ENCODE measurements around the gene NLRP12. TPM values are rescaled to one million over a fixed set of nuclear protein-coding genes. Genes with fewer than 3 reads are reported as not detected.
"Not testable (repeated sequence)": the region's sequence is repeated elsewhere in the genome, so short reads cannot be mapped to it uniquely, and the experiment has no call there.

NLRP12 gene
- polyA plus RNA-seq, 6 donors from 2014 or later = 0.06 to 0.13 (median 0.11) TPM; not detected in 1

- peaks cover 0 to 8% (median 5%) of the 10 kb centered on the region in 3 donors for H3K27me3 Mint-ChIP-seq
- peaks cover 28 to 53% (median 42%) of the 10 kb centered on the region in 3 donors for H3K4me1 Mint-ChIP-seq
- peaks cover 0 to 8% of the 10 kb centered on the region in 2 donors for H3K36me3 Mint-ChIP-seq
- DNase-seq (peak; percentile 61), ATAC-seq (ENCODE audit: low read depth in 2 of 2) (peak; percentile 5 to 16)
- H3K9me3 Mint-ChIP-seq = no peaks in the 10 kb centered on the region
- peak overlapping the region; percentile 88 to 98 (median 95) for H3K4me3 Mint-ChIP-seq
- peak overlapping the region; percentile 100 for H3K27ac Mint-ChIP-seq
Measured at GRCh38 chr19:53865918-53866864, 42.1 kb upstream of the NLRP12 start.

DNA sequence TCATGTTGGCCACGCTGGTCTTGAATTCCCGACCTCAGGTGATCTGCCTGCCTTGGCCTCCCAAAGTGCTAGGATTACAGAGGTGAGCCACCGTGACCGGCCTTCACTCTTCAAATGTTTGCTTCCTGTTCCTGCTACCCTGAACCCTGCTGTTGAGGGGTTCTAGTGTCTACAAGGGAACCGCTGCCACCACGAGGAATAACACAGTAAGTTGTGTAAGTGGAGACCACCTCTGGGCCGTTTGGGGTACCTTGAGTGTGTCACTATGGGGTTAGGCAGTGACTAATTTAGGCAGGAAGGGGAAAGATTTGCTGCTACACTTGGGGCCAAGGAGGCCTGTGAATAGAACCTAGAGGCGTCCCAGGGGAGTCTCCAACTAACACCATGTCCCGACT lies 41.4 kb upstream of the NLRP12 start:
- ATAC-seq (ENCODE audit: low read depth in 2 of 2) = no peak
- peak overlapping the region; percentile 97 to 100 (median 100) for H3K27ac Mint-ChIP-seq
- H3K4me3 Mint-ChIP-seq = peak overlapping the region; percentile 47 to 98 (median 78)
- H3K27me3 Mint-ChIP-seq = peaks cover 0 to 8% (median 5%) of the 10 kb centered on the region in 3 donors
- peaks cover 23 to 47% (median 35%) of the 10 kb centered on the region in 3 donors for H3K4me1 Mint-ChIP-seq
- peaks cover 0 to 8% of the 10 kb centered on the region in 2 donors for H3K36me3 Mint-ChIP-seq
- H3K9me3 Mint-ChIP-seq = no peaks in the 10 kb centered on the region
- DNase-seq = no peak

DNA sequence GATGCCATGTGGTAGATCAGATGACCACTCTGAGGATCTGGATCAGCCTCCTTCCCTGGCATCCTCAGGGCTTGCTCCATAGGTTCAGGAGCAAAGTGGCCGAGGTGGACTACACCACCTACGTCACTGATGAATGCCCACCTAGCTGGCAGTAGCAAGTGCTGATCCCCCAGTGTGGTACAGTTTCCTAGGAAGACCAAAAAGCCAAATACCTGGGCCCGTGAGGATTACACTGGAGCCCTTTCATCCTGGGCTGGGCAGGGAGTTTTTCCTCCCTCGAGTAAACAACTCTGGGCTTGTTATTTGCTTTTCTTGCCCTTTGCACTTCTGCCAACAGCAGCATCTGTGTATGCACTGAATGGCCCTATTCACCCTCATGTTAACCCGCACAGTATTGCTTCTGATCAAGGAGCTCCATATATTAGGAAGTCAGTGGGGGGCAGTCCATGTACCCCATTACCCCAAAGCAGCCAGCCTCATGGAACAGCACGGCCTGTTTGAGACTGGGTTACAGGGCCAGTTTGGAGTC lies 40.3 kb upstream of the NLRP12 start:
- Mint-ChIP-seq H3K27me3 (peaks cover 0 to 8% (median 5%) of the 10 kb centered on the region in 3 donors), H3K27ac (peak overlapping the region in 3 of 6 donors; percentile 6 to 78 (median 42)), H3K36me3 (peaks cover 0 to 8% of the 10 kb centered on the region in 2 donors), H3K4me3 (peak overlapping the region in 3 of 8 donors; percentile 21 to 71 (median 37)), H3K4me1 (peaks cover 21 to 41% (median 29%) of the 10 kb centered on the region in 3 donors), H3K9me3 (no peaks in the 10 kb centered on the region)
- DNase-seq (no peak), ATAC-seq (ENCODE audit: low read depth in 2 of 2) (no peak)

- ATAC-seq (ENCODE audit: low read depth in 2 of 2) (no peak), DNase-seq (no peak)
- Mint-ChIP-seq H3K27ac (no peak overlapping the region), H3K4me1 (peaks cover 9 to 15% (median 12%) of the 10 kb centered on the region in 3 donors), H3K36me3 (peaks cover 0 to 8% of the 10 kb centered on the region in 2 donors), H3K4me3 (no peak overlapping the region), H3K27me3 (peaks cover 33 to 37% (median 35%) of the 10 kb centered on the region in 3 donors), H3K9me3 (peaks cover 0 to 5% (median 0%) of the 10 kb centered on the region in 7 donors)
Measured at GRCh38 chr19:53853707-53854106, 29.6 kb upstream of the NLRP12 start.

GRCh38 chr19:53849237-53849676 lies 25.1 kb upstream of the NLRP12 start:
- Mint-ChIP-seq H3K9me3 (peaks cover 0 to 5% (median 0%) of the 10 kb centered on the region in 7 donors), H3K27me3 (peaks cover 41 to 54% (median 48%) of the 10 kb centered on the region in 3 donors), H3K36me3 (peaks cover 0 to 8% of the 10 kb centered on the region in 2 donors), H3K27ac (no peak overlapping the region), H3K4me1 (peaks cover 9 to 15% (median 12%) of the 10 kb centered on the region in 3 donors), H3K4me3 (no peak overlapping the region)
- DNase-seq (no peak), ATAC-seq (ENCODE audit: low read depth in 2 of 2) (no peak)

GRCh38 chr19:53847555-53847954 lies 23.4 kb upstream of the NLRP12 start:
- Mint-ChIP-seq H3K4me1 (peaks cover 4 to 8% (median 7%) of the 10 kb centered on the region in 3 donors), H3K27me3 (peaks cover 35 to 48% (median 42%) of the 10 kb centered on the region in 3 donors), H3K9me3 (peaks cover 0 to 5% (median 0%) of the 10 kb centered on the region in 7 donors), H3K36me3 (peaks cover 0 to 8% of the 10 kb centered on the region in 2 donors), H3K4me3 (no peak overlapping the region), H3K27ac (no peak overlapping the region)
- ATAC-seq (ENCODE audit: low read depth in 2 of 2) (no peak), DNase-seq (no peak)

GRCh38 chr19:53844849-53845246 lies 20.7 kb upstream of the NLRP12 start:
- peaks cover 31 to 35% (median 32%) of the 10 kb centered on the region in 3 donors for H3K27me3 Mint-ChIP-seq
- H3K27ac Mint-ChIP-seq = no peak overlapping the region
- no peak overlapping the region for H3K4me3 Mint-ChIP-seq
- DNase-seq (no peak), ATAC-seq (ENCODE audit: low read depth in 2 of 2) (no peak)
- peaks cover 0 to 5% (median 0%) of the 10 kb centered on the region in 7 donors for H3K9me3 Mint-ChIP-seq
- H3K4me1 Mint-ChIP-seq = peaks cover 0 to 7% (median 5%) of the 10 kb centered on the region in 3 donors
- peaks cover 0 to 8% of the 10 kb centered on the region in 2 donors for H3K36me3 Mint-ChIP-seq

DNA sequence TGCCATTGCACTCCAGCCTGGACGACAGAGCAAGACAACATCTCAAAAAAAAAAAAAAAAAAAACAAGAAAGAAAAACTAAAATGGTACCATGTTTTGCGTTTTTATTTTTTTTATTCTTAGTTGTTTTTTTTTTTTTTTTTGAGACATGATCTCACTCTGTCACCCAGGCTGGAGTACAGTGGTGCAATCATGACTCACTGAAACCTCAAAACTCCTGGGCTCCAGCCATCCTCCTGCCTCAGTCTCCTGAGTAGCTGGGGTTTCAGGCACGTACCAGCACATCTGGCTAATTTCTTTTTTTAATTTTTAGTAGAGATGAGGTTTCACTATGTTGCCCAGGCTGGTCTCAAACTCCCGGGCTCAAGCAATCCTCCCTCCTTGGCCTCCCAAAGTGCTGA lies 16.8 kb upstream of the NLRP12 start:
- not testable (repeated sequence) for H3K9me3 Mint-ChIP-seq; H3K36me3 Mint-ChIP-seq; DNase-seq; H3K4me1 Mint-ChIP-seq; ATAC-seq (ENCODE audit: low read depth in 2 of 2); H3K4me3 Mint-ChIP-seq; H3K27ac Mint-ChIP-seq
- peaks cover 18 to 24% (median 18%) of the 10 kb centered on the region in 3 donors for H3K27me3 Mint-ChIP-seq

DNA sequence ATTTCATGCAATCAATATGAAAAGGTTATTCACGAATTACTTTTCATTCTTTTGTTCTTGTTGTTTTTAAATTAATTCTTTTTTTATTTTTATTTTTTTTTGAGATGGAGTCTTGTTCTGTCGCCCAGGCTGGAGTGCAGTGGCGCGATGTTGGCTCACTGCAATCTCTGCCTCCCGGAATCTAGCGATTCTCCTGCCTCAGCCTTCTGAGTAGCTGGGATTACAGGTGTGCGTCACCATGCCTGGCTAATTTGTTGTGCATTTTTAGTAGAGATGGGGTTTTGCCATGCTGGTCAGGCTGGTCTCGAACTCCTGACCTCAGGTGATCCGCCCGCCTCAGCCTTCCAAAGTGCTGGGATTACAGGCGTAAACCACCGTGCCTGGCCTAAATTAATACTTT lies 16.1 kb upstream of the NLRP12 start:
- H3K4me3 Mint-ChIP-seq; H3K27ac Mint-ChIP-seq; DNase-seq; H3K4me1 Mint-ChIP-seq; H3K36me3 Mint-ChIP-seq; ATAC-seq (ENCODE audit: low read depth in 2 of 2); H3K9me3 Mint-ChIP-seq: not testable (repeated sequence)
- peaks cover 13 to 19% (median 13%) of the 10 kb centered on the region in 3 donors for H3K27me3 Mint-ChIP-seq

- H3K27me3 Mint-ChIP-seq = peaks cover 17 to 37% (median 31%) of the 10 kb centered on the region in 3 donors
- not testable (repeated sequence) for DNase-seq; H3K27ac Mint-ChIP-seq; H3K9me3 Mint-ChIP-seq; H3K4me1 Mint-ChIP-seq; H3K4me3 Mint-ChIP-seq; ATAC-seq (ENCODE audit: low read depth in 2 of 2); H3K36me3 Mint-ChIP-seq
Measured at GRCh38 chr19:53838446-53838845, 14.3 kb upstream of the NLRP12 start.

GRCh38 chr19:53832861-53833260 lies 8.7 kb upstream of the NLRP12 start:
- not testable (repeated sequence) for H3K4me3 Mint-ChIP-seq; H3K4me1 Mint-ChIP-seq; H3K9me3 Mint-ChIP-seq; H3K27ac Mint-ChIP-seq; ATAC-seq (ENCODE audit: low read depth in 2 of 2); H3K36me3 Mint-ChIP-seq; DNase-seq
- peaks cover 40 to 66% (median 66%) of the 10 kb centered on the region in 3 donors for H3K27me3 Mint-ChIP-seq

DNA sequence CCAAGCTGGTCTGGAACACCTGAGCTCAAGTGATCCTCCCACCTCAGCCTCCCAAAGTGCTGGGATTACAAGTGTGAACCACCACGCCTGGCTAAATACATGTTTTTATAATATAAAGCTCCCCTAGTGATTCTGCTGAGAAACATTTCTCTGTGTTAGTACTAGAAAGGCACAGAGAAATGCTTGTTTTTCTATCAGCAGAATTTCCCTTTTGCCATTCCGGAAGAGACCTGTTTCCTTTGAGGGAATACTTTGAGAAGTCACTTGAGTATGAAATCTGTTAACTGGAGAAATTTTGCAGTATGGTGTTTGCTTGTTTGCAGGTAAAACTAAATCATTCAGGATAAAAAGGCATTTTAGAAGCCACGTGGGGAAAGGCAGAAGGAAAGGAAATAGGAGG lies 4.4 kb upstream of the NLRP12 start:
- Mint-ChIP-seq H3K4me1 (peaks cover 0 to 15% (median 10%) of the 10 kb centered on the region in 3 donors), H3K36me3 (no peaks in the 10 kb centered on the region), H3K27me3 (peaks cover 50 to 66% (median 57%) of the 10 kb centered on the region in 3 donors), H3K27ac (peak overlapping the region in 1 of 6 donors; percentile 27), H3K4me3 (peak overlapping the region in 1 of 8 donors; percentile 43), H3K9me3 (peaks cover 0 to 2% (median 0%) of the 10 kb centered on the region in 7 donors)
- ATAC-seq (ENCODE audit: low read depth in 2 of 2) = no peak
- DNase-seq = no peak

DNA sequence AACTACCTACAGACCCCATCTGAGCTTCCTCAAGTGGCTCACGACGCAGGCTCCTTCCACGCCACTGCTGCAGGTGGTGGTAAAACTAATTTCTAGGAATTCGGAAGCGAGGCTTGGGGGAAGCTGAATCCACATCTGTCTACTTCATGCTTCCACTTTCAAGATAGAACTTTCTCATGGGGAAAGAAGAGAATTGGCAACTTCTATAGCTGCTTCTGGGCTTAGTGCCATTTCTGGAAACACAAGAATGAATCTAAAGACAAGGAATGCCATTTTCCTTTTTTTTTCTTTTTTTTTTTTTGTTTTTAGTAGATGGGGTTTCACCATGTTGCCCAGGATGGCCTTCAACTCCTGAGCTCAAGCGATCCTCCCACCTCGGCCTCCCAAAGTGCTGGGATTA lies 2.8 kb upstream of the NLRP12 start:
- H3K27me3 Mint-ChIP-seq = peaks cover 35 to 50% (median 41%) of the 10 kb centered on the region in 3 donors
- H3K27ac Mint-ChIP-seq = no peak overlapping the region
- H3K4me1 Mint-ChIP-seq = peaks cover 0 to 14% (median 10%) of the 10 kb centered on the region in 3 donors
- peaks cover 0 to 2% (median 0%) of the 10 kb centered on the region in 7 donors for H3K9me3 Mint-ChIP-seq
- no peaks in the 10 kb centered on the region for H3K36me3 Mint-ChIP-seq
- ATAC-seq (ENCODE audit: low read depth in 2 of 2) (no peak), DNase-seq (no peak)
- H3K4me3 Mint-ChIP-seq = no peak overlapping the region

Data from naive B cell (primary cell).